Astrocyte (in vitro differentiated cells and primary cell): Measurements from ENCODE around the gene KHSRP.

ENCODE experiments used
- CTCF ChIP-seq: IDR thresholded peaks from 2 replicates; pipeline ENCODE4 v1.5.1; 2011; ENCODE audit warnings: low read depth, mild to moderate bottlenecking, inconsistent platforms, low read length, moderate library complexity; ENCODE audit not compliant: insufficient read depth
- EZH2 ChIP-seq: IDR thresholded peaks from 2 replicates; pipeline ENCODE4 v1.6.1; 2012; ENCODE audit warnings: mild to moderate bottlenecking, low read length, inconsistent platforms; ENCODE audit not compliant: insufficient read depth

- TF ChIP-seq CTCF, result no peak
- TF ChIP-seq EZH2, result no peak
Observed at GRCh38 chr19:6364353-6364752, 60.3 kb downstream of the KHSRP start.
